NB4 (cell line): ENCODE measurements around the gene KIRREL3.

Source experiments
- DNase-seq: peaks from one replicate; pipeline ENCODE4 v3.0.0; 2010; ENCODE audit warnings: low read depth
- H3K4me3 ChIP-seq: one replicate; pipeline ENCODE4 v1.5.1; 2011; ENCODE audit warnings: mild to moderate bottlenecking, low read depth, low read length, moderate library complexity
- MYC ChIP-seq: IDR thresholded peaks from 2 replicates; pipeline ENCODE4 v1.6.1; 2011; ENCODE audit warnings: low read depth, low read length
- POLR2A ChIP-seq: IDR thresholded peaks from 2 replicates; pipeline ENCODE4 v1.6.1; 2011; ENCODE audit warnings: mild to moderate bottlenecking; ENCODE audit not compliant: insufficient read length; ENCODE audit errors: extremely low read depth
- TF ChIP-seq, protein P1 (sequence below): IDR thresholded peaks from 2 replicates; pipeline ENCODE4 v1.6.1; 2011; ENCODE audit warnings: low read depth, low read length
- TF ChIP-seq, protein P2 (sequence below): IDR thresholded peaks from one replicate; pipeline ENCODE4 v1.5.1; 2012; ENCODE audit warnings: low read depth, low read length

Gene KIRREL3

DNA sequence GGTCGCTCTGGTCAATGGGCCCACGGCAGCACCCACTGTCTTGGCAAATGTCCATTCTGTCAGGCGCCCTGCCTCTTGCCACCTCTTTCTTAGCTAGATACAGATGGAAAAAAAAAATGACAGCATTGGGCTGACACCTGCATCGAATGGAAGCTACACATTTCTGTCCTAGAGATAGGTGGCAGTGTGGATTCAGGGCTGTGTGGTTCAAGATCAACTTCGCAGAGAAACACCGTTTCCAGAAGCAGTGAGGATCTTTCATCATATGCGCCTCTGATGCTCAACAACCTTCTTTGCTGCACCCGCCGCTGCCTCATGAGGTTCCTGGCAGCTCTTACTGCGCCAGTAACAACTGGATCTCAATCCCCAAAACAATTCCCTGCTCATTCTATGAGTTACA lies 236.3 kb downstream of the KIRREL3 start:
- peak; percentile 13 for DNase-seq
- H3K4me3 ChIP-seq, result no peak overlapping the region
- TF ChIP-seq, protein P1, sequence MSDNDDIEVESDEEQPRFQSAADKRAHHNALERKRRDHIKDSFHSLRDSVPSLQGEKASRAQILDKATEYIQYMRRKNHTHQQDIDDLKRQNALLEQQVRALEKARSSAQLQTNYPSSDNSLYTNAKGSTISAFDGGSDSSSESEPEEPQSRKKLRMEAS, result no peak
- TF ChIP-seq MYC (no peak), POLR2A (no peak)
- TF ChIP-seq, protein P2, sequence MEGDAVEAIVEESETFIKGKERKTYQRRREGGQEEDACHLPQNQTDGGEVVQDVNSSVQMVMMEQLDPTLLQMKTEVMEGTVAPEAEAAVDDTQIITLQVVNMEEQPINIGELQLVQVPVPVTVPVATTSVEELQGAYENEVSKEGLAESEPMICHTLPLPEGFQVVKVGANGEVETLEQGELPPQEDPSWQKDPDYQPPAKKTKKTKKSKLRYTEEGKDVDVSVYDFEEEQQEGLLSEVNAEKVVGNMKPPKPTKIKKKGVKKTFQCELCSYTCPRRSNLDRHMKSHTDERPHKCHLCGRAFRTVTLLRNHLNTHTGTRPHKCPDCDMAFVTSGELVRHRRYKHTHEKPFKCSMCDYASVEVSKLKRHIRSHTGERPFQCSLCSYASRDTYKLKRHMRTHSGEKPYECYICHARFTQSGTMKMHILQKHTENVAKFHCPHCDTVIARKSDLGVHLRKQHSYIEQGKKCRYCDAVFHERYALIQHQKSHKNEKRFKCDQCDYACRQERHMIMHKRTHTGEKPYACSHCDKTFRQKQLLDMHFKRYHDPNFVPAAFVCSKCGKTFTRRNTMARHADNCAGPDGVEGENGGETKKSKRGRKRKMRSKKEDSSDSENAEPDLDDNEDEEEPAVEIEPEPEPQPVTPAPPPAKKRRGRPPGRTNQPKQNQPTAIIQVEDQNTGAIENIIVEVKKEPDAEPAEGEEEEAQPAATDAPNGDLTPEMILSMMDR, result no peak

DNA sequence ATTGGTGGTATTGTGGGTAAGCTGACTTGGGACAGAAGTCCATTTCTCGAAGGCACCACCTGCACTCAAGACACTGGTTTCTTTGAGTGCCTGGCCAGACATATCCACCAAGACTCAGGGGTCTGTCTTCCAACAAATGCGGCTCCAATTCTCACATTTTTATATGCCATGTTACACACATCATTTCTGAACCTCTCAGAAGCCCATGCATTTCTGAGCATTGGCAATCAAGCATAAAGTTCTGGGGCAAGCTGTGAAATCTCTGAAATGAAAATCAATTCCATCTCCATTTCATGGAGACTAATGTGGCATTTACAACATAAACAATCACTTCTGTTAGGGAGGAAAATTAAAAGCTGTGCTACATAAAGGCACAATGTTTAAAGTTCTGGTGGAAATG lies 243.7 kb downstream of the KIRREL3 start:
- H3K4me3 ChIP-seq, result no peak overlapping the region
- no peak for DNase-seq
- TF ChIP-seq MYC (no peak), POLR2A (no peak)
- TF ChIP-seq, protein P2, result no peak
- TF ChIP-seq, protein P1, result no peak

DNA sequence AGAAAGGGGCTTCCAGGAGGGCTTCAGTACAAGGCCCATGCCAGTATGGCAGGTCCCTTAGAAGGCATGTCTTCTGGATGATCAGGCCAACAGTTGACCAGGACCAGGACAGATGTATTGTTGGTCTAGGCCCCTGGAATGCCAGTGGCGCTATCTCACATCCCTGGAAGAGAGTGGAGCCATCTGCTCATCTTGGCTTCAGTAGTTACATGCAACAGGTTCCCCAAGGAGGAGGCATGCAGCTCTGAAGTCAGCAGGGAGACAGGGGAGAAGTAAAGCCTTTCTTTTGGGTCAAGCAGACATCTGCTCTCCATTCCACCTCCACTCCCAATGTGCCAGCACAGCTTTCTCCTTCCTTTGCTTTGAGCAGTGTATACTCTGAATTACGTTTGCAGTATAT lies 244.1 kb downstream of the KIRREL3 start:
- no peak for DNase-seq
- H3K4me3 ChIP-seq, result no peak overlapping the region
- TF ChIP-seq, protein P2, result no peak
- no peak for TF ChIP-seq POLR2A
- TF ChIP-seq, protein P1, result no peak
- TF ChIP-seq MYC, result no peak

DNA sequence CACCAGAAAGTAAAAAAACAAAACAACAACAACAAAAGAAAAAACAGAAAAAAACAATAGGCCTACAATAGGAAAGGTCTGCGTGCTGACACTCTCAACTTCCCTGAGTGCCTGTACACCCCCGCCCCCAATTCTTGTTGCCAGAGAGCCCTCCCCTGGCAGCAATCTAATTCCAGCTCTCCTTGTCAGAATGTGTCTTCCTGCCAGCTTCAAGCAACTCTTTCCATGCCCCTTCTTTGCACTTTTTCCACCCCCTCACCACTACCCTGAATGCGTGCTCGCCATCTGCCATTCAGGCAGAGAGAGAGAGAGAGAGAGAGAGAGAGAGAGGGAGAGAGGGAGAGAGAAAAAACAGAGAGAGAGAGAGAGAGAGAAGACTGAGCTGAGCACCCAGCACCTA lies 245.0 kb downstream of the KIRREL3 start:
- no peak overlapping the region for H3K4me3 ChIP-seq
- DNase-seq, result no peak
- TF ChIP-seq MYC, result no peak
- TF ChIP-seq, protein P2, result no peak

DNA sequence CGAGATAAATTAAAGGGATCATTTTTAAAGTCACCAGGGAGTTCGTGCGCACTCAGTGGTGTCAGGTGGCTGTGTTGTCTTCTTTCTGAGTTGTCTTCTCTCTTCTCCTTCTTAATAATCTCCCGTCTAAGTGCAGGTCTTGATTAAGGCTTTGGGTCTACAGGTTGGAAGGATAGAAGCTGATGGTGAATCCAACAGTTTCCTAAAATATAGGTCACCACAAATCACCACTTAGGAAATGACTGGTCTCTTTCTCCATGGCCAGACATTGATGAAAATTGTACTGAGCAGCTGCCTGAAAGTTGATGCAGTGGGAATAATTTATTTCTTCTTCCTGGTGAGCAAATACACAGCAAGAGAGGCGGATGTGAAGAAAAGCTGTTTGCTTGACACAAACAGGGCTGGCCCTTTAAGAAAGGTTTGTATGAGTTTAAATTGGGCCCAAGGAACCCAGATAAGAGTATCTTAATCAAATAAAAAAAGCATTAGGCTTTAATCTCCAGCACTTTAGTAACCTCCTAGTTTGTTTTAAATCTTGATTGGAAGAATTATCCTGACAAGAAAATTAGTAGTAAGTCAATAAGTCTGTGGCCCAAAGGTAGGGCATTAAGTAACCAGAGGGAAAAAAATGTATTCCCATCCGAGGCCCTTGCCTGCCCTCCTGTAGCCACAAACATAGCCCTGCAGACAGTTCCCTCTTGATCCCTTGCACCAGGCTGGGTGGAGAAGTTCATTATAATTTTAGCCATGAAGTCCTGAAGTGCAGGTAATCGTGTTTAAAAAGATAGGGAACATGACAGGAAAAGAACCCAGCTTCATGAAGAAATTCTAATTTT lies 245.8 kb downstream of the KIRREL3 start:
- DNase-seq, result no peak
- H3K4me3 ChIP-seq, result no peak overlapping the region
- TF ChIP-seq, protein P1, result no peak
- TF ChIP-seq POLR2A (no peak), MYC (no peak)
- TF ChIP-seq, protein P2, result no peak
